ENCODE results near the gene NMRK2. TPM values are rescaled to one million over a fixed set of nuclear protein-coding genes. Genes with fewer than 3 reads are reported as not detected.
"Not testable (repeated sequence)": the region's sequence is repeated elsewhere in the genome, so short reads cannot be mapped to it uniquely, and the experiment has no call there.

Gene NMRK2
- total and polyA plus RNA-seq, 4 donors: 0.07 TPM; not detected in 3

DNA sequence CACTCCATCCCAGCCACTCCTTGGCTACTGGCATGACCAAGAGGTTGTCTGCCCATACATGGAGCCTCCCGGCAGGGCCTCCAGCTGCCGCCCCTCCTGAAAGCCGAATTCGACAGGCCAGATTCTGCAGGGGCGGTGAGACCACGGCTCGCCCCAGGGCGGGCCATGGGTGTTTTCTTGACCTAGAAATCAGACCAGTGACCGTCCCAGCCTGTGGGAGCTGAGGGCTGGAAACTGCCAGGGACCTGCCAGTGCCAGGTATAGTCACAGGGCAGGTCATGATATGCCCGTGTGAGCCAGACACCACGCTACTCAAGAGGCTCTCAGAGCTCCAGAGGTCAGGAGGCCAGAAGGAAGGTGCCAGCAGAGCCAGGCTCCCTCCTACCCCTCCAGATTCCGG is 21.2 kb downstream of the NMRK2 start:
- DNase-seq (ENCODE audit: low spot score): no peak
- no peak overlapping the region for H3K9ac ChIP-seq (ENCODE audit: low read depth in 1 of 2, low read length in 2 of 2)
- H3K9me3 ChIP-seq (ENCODE audit: control insufficient read depth in 4 of 4, low read length in 3 of 4): no peaks in the 10 kb centered on the region
- H3K36me3 ChIP-seq (ENCODE audit: control insufficient read depth in 4 of 4, insufficient read depth in 3 of 4, low read depth in 1 of 4, low read length in 3 of 4): peaks cover 2 to 21% (median 10%) of the 10 kb centered on the region in 4 donors
- H3K4me1 ChIP-seq (ENCODE audit: control insufficient read depth in 4 of 4, insufficient read depth in 4 of 4, low read length in 3 of 4): peaks cover 0 to 1% (median 0%) of the 10 kb centered on the region in 4 donors
- H3K4me3 ChIP-seq (ENCODE audit: low read depth in 1 of 3, low read length in 3 of 3): no peak overlapping the region
- H3K27me3 ChIP-seq (ENCODE audit: control insufficient read depth in 4 of 4, insufficient read depth in 4 of 4, low read length in 3 of 4): no peaks in the 10 kb centered on the region
- WGBS: 89% methylated on average over 12 of the region's 12 CpGs
- TF ChIP-seq, protein P1, sequence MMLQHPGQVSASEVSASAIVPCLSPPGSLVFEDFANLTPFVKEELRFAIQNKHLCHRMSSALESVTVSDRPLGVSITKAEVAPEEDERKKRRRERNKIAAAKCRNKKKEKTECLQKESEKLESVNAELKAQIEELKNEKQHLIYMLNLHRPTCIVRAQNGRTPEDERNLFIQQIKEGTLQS (IDR thresholded peaks at IDR 0.05): no peak
- TF ChIP-seq EGR1 (IDR thresholded peaks at IDR 0.05; ENCODE audit: low read depth in 2 of 2): no peak
- H3K27ac ChIP-seq (ENCODE audit: low read depth in 1 of 2, low read length in 2 of 2): no peak overlapping the region

DNA sequence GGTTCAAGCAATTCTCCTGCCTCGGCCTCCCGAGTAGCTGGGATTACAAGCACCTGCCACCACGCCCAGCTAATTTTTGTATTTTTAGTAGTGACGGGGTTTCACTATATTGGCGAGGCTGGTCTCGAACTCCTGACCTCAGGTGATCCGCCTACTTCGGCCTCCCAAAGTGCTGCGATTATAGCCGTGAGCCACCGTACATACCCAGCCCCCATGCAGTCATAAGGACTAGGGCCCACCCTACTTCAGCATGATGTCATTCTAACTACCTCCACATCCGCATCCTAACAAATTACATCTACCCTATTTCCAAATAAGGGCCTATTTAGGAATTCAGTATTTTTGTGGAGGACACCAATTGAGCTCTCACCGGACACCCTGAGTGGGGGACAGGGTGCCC is 22.4 kb downstream of the NMRK2 start:
- peaks cover 2 to 31% (median 19%) of the 10 kb centered on the region in 4 donors for H3K36me3 ChIP-seq (ENCODE audit: control insufficient read depth in 4 of 4, insufficient read depth in 3 of 4, low read depth in 1 of 4, low read length in 3 of 4)
- not testable (repeated sequence) for H3K27me3 ChIP-seq (ENCODE audit: control insufficient read depth in 4 of 4, insufficient read depth in 4 of 4, low read length in 3 of 4); H3K4me3 ChIP-seq (ENCODE audit: low read depth in 1 of 3, low read length in 3 of 3); DNase-seq (ENCODE audit: low spot score); H3K9ac ChIP-seq (ENCODE audit: low read depth in 1 of 2, low read length in 2 of 2); H3K27ac ChIP-seq (ENCODE audit: low read depth in 1 of 2, low read length in 2 of 2); H3K4me1 ChIP-seq (ENCODE audit: control insufficient read depth in 4 of 4, insufficient read depth in 4 of 4, low read length in 3 of 4); H3K9me3 ChIP-seq (ENCODE audit: control insufficient read depth in 4 of 4, low read length in 3 of 4)
- WGBS: 86% methylated on average over 13 of the region's 13 CpGs

DNA sequence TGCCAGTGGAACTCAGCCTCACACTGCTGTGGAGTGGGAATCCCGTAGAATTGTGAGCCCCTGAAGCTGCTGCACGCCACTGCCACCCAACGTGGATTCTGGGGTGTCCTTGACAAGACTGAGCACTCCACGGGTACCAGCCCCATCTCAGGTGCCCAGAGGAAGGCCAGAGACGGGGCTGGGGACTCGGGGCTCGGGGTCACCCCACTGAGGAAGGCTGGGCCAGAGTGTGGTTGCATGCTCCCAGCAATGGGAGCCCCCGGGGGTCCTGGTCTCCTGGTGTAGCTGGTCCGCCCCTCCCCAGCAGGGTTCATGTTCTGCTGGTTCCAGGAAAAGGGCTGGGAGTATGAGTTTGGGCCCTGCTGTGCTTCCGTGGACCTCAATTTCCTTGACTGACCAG is 22.8 kb downstream of the NMRK2 start:
- no peaks in the 10 kb centered on the region for H3K9me3 ChIP-seq (ENCODE audit: control insufficient read depth in 4 of 4, low read length in 3 of 4)
- no peak overlapping the region for H3K9ac ChIP-seq (ENCODE audit: low read depth in 1 of 2, low read length in 2 of 2)
- H3K27ac ChIP-seq (ENCODE audit: low read depth in 1 of 2, low read length in 2 of 2): no peak overlapping the region
- no peak for DNase-seq (ENCODE audit: low spot score)
- TF ChIP-seq YY1 (IDR thresholded peaks at IDR 0.05) (no peak), HNF4A (conservative IDR thresholded peaks at IDR 0.05) (no peak), EGR1 (IDR thresholded peaks at IDR 0.05; ENCODE audit: low read depth in 2 of 2) (no peak), JUND (IDR thresholded peaks at IDR 0.05) (no peak), RAD21 (IDR thresholded peaks at IDR 0.05) (no peak), HNF4G (IDR thresholded peaks at IDR 0.05) (no peak), SP1 (IDR thresholded peaks at IDR 0.05) (no peak), FOXA2 (IDR thresholded peaks at IDR 0.05) (no peak), NR2F2 (IDR thresholded peaks at IDR 0.05) (no peak), TAF1 (conservative IDR thresholded peaks at IDR 0.05) (no peak)
- TF ChIP-seq, protein P2, sequence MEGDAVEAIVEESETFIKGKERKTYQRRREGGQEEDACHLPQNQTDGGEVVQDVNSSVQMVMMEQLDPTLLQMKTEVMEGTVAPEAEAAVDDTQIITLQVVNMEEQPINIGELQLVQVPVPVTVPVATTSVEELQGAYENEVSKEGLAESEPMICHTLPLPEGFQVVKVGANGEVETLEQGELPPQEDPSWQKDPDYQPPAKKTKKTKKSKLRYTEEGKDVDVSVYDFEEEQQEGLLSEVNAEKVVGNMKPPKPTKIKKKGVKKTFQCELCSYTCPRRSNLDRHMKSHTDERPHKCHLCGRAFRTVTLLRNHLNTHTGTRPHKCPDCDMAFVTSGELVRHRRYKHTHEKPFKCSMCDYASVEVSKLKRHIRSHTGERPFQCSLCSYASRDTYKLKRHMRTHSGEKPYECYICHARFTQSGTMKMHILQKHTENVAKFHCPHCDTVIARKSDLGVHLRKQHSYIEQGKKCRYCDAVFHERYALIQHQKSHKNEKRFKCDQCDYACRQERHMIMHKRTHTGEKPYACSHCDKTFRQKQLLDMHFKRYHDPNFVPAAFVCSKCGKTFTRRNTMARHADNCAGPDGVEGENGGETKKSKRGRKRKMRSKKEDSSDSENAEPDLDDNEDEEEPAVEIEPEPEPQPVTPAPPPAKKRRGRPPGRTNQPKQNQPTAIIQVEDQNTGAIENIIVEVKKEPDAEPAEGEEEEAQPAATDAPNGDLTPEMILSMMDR (IDR thresholded peaks at IDR 0.05; ENCODE audit: low read depth, low read length, missing input control): no peak
- TF ChIP-seq, protein P3, sequence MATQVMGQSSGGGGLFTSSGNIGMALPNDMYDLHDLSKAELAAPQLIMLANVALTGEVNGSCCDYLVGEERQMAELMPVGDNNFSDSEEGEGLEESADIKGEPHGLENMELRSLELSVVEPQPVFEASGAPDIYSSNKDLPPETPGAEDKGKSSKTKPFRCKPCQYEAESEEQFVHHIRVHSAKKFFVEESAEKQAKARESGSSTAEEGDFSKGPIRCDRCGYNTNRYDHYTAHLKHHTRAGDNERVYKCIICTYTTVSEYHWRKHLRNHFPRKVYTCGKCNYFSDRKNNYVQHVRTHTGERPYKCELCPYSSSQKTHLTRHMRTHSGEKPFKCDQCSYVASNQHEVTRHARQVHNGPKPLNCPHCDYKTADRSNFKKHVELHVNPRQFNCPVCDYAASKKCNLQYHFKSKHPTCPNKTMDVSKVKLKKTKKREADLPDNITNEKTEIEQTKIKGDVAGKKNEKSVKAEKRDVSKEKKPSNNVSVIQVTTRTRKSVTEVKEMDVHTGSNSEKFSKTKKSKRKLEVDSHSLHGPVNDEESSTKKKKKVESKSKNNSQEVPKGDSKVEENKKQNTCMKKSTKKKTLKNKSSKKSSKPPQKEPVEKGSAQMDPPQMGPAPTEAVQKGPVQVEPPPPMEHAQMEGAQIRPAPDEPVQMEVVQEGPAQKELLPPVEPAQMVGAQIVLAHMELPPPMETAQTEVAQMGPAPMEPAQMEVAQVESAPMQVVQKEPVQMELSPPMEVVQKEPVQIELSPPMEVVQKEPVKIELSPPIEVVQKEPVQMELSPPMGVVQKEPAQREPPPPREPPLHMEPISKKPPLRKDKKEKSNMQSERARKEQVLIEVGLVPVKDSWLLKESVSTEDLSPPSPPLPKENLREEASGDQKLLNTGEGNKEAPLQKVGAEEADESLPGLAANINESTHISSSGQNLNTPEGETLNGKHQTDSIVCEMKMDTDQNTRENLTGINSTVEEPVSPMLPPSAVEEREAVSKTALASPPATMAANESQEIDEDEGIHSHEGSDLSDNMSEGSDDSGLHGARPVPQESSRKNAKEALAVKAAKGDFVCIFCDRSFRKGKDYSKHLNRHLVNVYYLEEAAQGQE (IDR thresholded peaks at IDR 0.05): no peak
- TF ChIP-seq, protein P4, sequence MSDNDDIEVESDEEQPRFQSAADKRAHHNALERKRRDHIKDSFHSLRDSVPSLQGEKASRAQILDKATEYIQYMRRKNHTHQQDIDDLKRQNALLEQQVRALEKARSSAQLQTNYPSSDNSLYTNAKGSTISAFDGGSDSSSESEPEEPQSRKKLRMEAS (IDR thresholded peaks at IDR 0.05): no peak
- TF ChIP-seq, protein P1 (IDR thresholded peaks at IDR 0.05): no peak
- peaks cover 2 to 32% (median 22%) of the 10 kb centered on the region in 4 donors for H3K36me3 ChIP-seq (ENCODE audit: control insufficient read depth in 4 of 4, insufficient read depth in 3 of 4, low read depth in 1 of 4, low read length in 3 of 4)
- WGBS: 93% methylated on average over 10 of the region's 10 CpGs
- H3K4me3 ChIP-seq (ENCODE audit: low read depth in 1 of 3, low read length in 3 of 3): no peak overlapping the region
- peaks cover 0 to 1% (median 0%) of the 10 kb centered on the region in 4 donors for H3K4me1 ChIP-seq (ENCODE audit: control insufficient read depth in 4 of 4, insufficient read depth in 4 of 4, low read length in 3 of 4)
- H3K27me3 ChIP-seq (ENCODE audit: control insufficient read depth in 4 of 4, insufficient read depth in 4 of 4, low read length in 3 of 4): no peaks in the 10 kb centered on the region

Data from liver (tissue), 9 donors.